Keratinocyte (primary cell): Measurements from ENCODE around the gene HIVEP2. TPM values are rescaled to one million over a fixed set of nuclear protein-coding genes. Genes with fewer than 3 reads are reported as not detected.

Experiments used
- DNase-seq: peaks from one replicate; pipeline ENCODE4 v3.0.0-alpha.2; 2011; ENCODE audit warnings: low read depth, missing footprints, low spot score
- FAIRE-seq: peaks from 2 replicates; lab custom pipeline; 2011; peaks lifted over from hg19 to GRCh38; lab: Jason Lieb, UNC
- H2AFZ ChIP-seq: 2 replicates; pipeline ENCODE4 v1.6.0; 2012; ENCODE audit warnings: low read length, control low read depth, inconsistent platforms; ENCODE audit not compliant: control insufficient read depth
- H3K27ac ChIP-seq: 2 replicates; pipeline ENCODE4 v1.5.1; 2011; ENCODE audit warnings: low read length; ENCODE audit not compliant: control insufficient read depth, insufficient read depth
- H3K27me3 ChIP-seq: 3 replicates; pipeline ENCODE4 v1.6.0; 2011; ENCODE audit warnings: low read length; ENCODE audit not compliant: control insufficient read depth, insufficient read depth; ENCODE audit errors: extremely low read depth
- H3K36me3 ChIP-seq, 2 experiments: 2 replicates in 1 of 2; 3 replicates in 1 of 2; pipeline ENCODE4 v1.5.1; 2011; ENCODE audit warnings: low read length in 2 of 2, mild to moderate bottlenecking in 1 of 2; ENCODE audit not compliant: control insufficient read depth in 2 of 2, insufficient read depth in 2 of 2; ENCODE audit errors: extremely low read depth in 1 of 2
- H3K4me1 ChIP-seq: 3 replicates; pipeline ENCODE4 v1.5.1; 2011; ENCODE audit warnings: low read length; ENCODE audit not compliant: control insufficient read depth, insufficient read depth; ENCODE audit errors: extremely low read depth
- H3K4me2 ChIP-seq: 3 replicates; pipeline ENCODE4 v1.6.0; 2011; ENCODE audit warnings: low read depth, low read length; ENCODE audit not compliant: control insufficient read depth, insufficient read depth; ENCODE audit errors: extremely low read depth
- H3K4me3 ChIP-seq, 3 experiments: fragments of 200-600 bp in 1 of 3; sonication (generic) in 1 of 3; 2 replicates in 2 of 3; 3 replicates in 1 of 3; pipeline ENCODE4 v1.5.1; 2011 to 2016; ENCODE audit warnings: low read length in 3 of 3, mild to moderate bottlenecking in 3 of 3, control low read depth in 2 of 3, inconsistent platforms in 1 of 3, low read depth in 1 of 3, mixed read lengths in 1 of 3, mixed run types in 1 of 3, moderate library complexity in 1 of 3; ENCODE audit not compliant: control insufficient read depth in 2 of 3, insufficient read depth in 2 of 3; ENCODE audit errors: extremely low read depth in 1 of 3
- H3K79me2 ChIP-seq: 2 replicates; pipeline ENCODE4 v1.6.0; 2012; ENCODE audit warnings: low read length; ENCODE audit not compliant: control insufficient read depth, insufficient read depth
- H3K9ac ChIP-seq: 3 replicates; pipeline ENCODE4 v1.6.0; 2011; ENCODE audit warnings: low read length; ENCODE audit not compliant: control insufficient read depth, insufficient read depth; ENCODE audit errors: extremely low read depth
- H3K9me1 ChIP-seq: 3 replicates; pipeline ENCODE4 v1.6.0; 2011; ENCODE audit warnings: low read length; ENCODE audit not compliant: control insufficient read depth, insufficient read depth; ENCODE audit errors: extremely low read depth
- H3K9me3 ChIP-seq: 2 replicates; pipeline ENCODE4 v1.5.1; 2012; ENCODE audit warnings: low read depth, low read length; ENCODE audit not compliant: control insufficient read depth
- H4K20me1 ChIP-seq: 3 replicates; pipeline ENCODE4 v1.6.0; 2011; ENCODE audit warnings: low read length; ENCODE audit not compliant: control insufficient read depth, insufficient read depth; ENCODE audit errors: extremely low read depth
- CTCF ChIP-seq, 3 experiments: IDR thresholded peaks in 1 of 3; conservative IDR thresholded peaks in 1 of 3; optimal IDR thresholded peaks in 1 of 3; 2 replicates in 2 of 3; 3 replicates in 1 of 3; pipeline versions ENCODE3 to v1.5.1; 2011; ENCODE audit warnings: low read length in 3 of 3, mild to moderate bottlenecking in 3 of 3, moderate library complexity in 2 of 3, control low read depth in 1 of 3, inconsistent platforms in 1 of 3; ENCODE audit not compliant: insufficient read depth in 2 of 3; ENCODE audit errors: extremely low read depth in 1 of 3
- EZH2 ChIP-seq: IDR thresholded peaks from one replicate; pipeline ENCODE4 v1.6.1; 2012; ENCODE audit warnings: inconsistent platforms, mild to moderate bottlenecking, low read length, moderate library complexity
- dilution Hi-C: fragments of 300-500 bp; cut with MboI; formaldehyde crosslinking; loops from one replicate; pipeline ENCODE4 v1.7.0; 2020; ENCODE audit warnings: low sequenced_read_pairs; ENCODE audit not compliant: extremely low pct_ligation_motif_present
- polyA plus RNA-seq, 5 experiments: library from polyadenylated mRNA; depleted of rRNA in 3 of 5; stranded (reverse) in 3 of 5; stranded (forward) in 1 of 5; unstranded in 1 of 5; fragments of >200 nt; gene quantifications; 1 replicate in 1 of 5; 2 replicates in 3 of 5; 3 replicates in 1 of 5; pipeline versions ENCODE4 v1.2.1 to v1.2.3, GENCODE V29; 2011 to 2012; ENCODE audit warnings: missing spikeins in 2 of 5, low read depth in 1 of 5, low replicate concordance in 1 of 5

HIVEP2 gene
- polyA plus RNA-seq, 1 donor (not counting 4 experiments of a cell fraction or from before 2014, with no cell fraction given): 8.9 TPM

DNA sequence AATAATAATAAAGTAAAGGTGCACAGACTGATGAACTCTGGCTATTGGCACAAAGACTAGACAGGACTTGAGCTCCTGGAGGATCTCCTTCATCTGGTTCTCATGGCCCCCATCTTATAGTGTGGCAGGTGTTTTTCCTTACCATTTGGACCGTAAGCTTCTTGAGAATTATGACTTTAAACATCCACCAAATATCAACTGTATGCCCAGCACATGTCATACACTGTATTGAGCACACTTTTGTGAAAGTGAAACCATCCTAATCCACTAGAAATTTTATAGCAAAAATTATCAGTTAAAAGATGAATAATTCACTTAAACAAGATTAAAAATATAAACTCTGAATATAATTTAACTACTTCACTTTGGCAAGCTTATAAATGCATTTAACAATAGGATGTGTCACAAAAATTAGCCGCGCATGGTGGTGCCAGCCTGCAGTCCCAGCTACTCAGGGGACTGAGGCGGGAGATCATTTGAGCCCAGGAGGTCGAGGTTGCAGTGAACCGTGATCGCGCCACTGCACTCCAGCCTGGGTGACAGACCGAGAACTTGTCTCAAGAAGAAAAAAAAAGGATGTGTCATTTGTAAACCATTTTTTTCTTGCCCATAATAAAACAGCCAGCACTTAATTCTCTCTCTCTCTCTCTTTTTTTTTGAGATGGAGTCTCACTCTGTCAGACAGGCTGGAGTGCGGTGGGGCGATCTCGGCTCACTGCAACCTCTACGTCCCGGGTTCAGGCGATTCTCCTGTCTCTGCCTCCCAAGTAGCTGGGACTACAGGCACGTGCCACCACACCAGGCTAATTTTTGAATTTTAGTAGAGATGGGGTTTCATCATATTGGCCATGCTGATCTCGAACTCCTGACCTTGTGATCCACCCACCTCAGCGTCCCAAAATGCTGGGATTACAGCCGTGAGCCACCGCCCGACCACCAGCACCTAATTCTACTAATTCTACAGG is 9.1 kb downstream of the HIVEP2 start:
- TF ChIP-seq EZH2 (no peak), CTCF (optimal IDR thresholded peaks at IDR 0.05 in 1 of 3, IDR thresholded peaks at IDR 0.05 in 1 of 3, conservative IDR thresholded peaks at IDR 0.05 in 1 of 3; ENCODE audit: extremely low read depth in 1 of 3, insufficient read depth in 2 of 3, low read length in 3 of 3) (no peak)
- H3K27ac ChIP-seq: no peak overlapping the region
- peaks cover 0 to 4% of the 10 kb centered on the region in 2 experiments for H3K36me3 ChIP-seq
- FAIRE-seq (no peak), DNase-seq (no peak)
- peaks cover 61% of the 10 kb centered on the region for H3K79me2 ChIP-seq
- no peak overlapping the region for H3K4me2 ChIP-seq
- H3K9me1 ChIP-seq: no peaks in the 10 kb centered on the region
- no peaks in the 10 kb centered on the region for H3K9me3 ChIP-seq
- peaks cover 12% of the 10 kb centered on the region for H3K4me1 ChIP-seq
- dilution Hi-C loops: no loop called here
- H3K9ac ChIP-seq: no peak overlapping the region
- H3K27me3 ChIP-seq: no peaks in the 10 kb centered on the region
- H2AFZ ChIP-seq: no peak overlapping the region
- H4K20me1 ChIP-seq: no peaks in the 10 kb centered on the region
- no peak overlapping the region for H3K4me3 ChIP-seq

GRCh38 chr6:142934599-142934998 is 10.4 kb downstream of the HIVEP2 start:
- Histone ChIP-seq H3K9ac (no peak overlapping the region), H3K4me2 (no peak overlapping the region), H3K36me3 (peaks cover 0 to 4% of the 10 kb centered on the region in 2 experiments), H3K9me1 (no peaks in the 10 kb centered on the region), H3K27me3 (no peaks in the 10 kb centered on the region), H3K9me3 (no peaks in the 10 kb centered on the region), H2AFZ (no peak overlapping the region), H4K20me1 (no peaks in the 10 kb centered on the region), H3K27ac (no peak overlapping the region), H3K4me3 (no peak overlapping the region), H3K4me1 (peaks cover 6% of the 10 kb centered on the region), H3K79me2 (peaks cover 57% of the 10 kb centered on the region)
- FAIRE-seq (no peak), DNase-seq (no peak)
- TF ChIP-seq CTCF (optimal IDR thresholded peaks at IDR 0.05 in 1 of 3, IDR thresholded peaks at IDR 0.05 in 1 of 3, conservative IDR thresholded peaks at IDR 0.05 in 1 of 3; ENCODE audit: extremely low read depth in 1 of 3, insufficient read depth in 2 of 3, low read length in 3 of 3) (no peak), EZH2 (no peak)
- dilution Hi-C loops: no loop called here
